GM10847 (cell line): ENCODE data around the gene LAMB1.

Experiments used
- POLR2A ChIP-seq: IDR thresholded peaks from 2 replicates; pipeline ENCODE4 v1.6.1; 2011; ENCODE audit not compliant: insufficient read length; ENCODE audit errors: extremely low read depth

LAMB1 gene

DNA sequence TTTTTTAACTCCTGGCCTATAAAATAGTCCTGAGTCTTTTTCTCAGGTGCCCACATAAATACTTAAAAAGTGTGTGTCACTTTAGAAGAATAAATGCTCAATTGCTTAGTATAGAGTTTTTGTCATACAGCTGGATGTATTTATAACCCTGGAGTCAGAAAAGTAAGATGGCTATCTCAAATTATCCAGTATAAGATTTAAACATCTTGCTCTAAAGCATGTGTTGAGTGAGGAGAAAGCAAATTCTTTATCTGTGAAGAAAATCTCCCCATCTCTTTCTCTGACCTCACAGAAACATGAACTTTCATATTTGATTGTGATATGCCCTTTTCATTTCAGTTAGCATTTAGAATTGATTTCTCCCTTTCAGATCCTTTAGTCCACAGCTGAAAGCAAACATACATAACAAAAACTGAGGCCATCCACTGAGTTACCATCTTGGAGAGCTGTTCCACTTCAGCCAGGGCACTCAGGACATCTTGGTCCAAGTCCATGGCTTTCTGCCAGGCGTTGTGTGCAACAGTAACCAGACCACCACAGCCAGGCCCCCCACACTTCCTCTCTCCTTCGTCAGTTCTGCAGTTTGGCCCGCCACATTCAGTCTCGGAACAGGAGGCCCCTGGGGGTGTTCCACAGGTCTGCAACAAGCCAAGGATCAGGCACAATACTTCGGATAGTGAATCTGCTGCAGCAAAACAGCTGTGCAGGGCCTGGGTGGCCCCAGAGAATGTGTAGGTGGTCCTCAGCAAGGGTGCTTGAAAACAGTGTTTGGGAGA is 71.0 kb downstream of the LAMB1 start:
- no peak for TF ChIP-seq POLR2A

DNA sequence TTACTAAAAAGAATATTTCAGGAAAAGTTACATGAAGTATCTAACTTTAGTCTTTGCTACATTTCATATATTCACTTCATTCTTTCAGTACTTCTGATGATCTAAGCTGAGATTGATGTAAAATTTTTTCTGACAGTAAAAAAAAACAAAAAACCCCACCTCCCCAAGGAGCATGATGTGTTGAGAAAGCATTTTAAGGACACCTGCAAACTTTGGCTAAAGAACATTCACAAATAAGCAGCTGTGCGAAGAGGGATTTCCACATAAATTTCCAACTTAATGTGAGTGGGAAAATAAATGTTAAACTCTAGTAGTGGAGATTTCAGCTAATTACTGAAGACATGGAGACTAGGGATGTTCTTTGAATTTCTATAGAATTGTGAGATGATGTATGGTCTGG is 76.5 kb downstream of the LAMB1 start:
- TF ChIP-seq POLR2A: no peak

DNA sequence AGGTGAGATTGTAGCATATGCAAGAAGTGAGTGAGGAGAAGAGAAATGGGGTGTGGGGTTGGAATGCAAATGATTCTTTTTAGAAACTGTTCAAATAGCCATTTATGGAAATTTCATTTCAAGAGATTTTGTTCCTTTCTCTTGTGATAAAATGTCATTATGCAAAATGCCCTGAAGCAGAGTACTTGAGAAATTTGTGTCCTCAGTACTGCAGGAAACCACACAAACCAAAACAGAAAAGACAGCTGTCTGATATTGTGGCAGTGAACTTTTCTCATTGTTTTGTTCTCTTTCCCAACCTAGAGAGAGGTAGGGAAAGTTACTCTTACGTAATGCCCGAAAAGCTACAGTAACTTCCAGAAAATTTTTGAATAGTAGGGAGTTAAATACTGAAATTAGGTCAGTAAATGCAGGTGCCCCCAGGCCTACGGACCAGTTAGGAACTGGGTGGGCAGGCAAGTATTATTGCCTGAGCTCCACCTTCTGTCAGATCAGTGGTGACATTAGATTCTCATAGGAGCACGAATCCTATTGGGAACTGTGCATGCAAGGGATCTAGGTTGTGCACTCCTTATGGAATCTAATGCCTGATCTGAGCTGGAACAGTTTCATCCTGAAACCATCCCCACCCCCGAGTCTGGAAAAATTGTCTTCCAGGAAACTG is 78.0 kb downstream of the LAMB1 start:
- no peak for TF ChIP-seq POLR2A

DNA sequence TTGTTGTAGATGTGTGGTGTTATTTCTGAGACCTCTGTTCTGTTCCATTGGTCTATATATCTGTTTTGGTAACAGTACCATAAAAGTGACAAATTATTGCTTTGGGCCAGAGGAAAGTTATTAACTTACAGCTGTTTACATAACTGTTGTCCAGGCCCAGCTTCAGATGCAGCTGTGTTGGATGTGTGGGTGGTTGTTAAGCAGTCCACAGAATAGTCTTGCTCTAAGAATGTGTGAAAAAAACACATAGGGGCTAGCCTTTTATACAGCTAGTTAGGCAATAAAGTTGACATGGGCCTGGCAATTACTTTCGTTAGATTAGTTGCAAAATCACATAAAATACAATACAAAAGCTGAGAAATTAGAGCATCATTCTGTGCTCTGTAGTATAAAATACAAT is 80.1 kb downstream of the LAMB1 start:
- TF ChIP-seq POLR2A: no peak

DNA sequence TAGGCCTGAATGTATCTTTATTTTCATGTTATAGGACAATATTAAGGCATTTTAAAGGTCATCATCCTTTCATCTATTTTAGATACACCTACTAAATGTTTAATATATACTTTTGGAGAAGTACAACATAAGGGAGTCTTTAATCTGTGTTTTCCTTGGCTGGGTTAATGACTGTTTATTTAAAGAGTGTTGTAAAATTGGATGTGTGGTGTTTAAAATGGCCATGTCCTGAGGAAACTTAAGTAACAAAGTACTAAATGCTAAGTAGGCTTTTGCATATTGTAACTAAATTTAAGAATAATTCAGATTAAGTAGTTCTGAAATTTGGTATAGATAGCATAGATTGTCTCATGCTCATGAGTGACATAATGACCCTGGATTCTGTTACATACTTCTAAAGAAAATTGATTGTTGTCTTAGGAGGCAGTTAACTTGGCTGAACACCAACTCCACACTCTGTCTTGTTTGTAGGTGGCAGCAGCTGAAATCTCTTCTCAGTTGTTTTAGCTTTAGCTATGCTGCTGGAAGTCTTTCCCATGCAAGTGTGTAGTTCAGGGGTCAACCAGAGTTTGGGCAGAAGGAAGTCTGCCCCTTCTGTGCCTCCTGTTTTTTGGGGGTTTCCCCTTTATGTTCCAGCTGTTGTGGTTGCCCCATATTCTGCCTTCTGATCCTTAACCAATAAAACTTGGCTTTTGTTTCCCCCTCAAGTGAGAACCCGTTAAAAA is 82.8 kb downstream of the LAMB1 start:
- TF ChIP-seq POLR2A: no peak

GRCh38 chr7:107918948-107919347 is 84.0 kb downstream of the LAMB1 start:
- no peak for TF ChIP-seq POLR2A

GRCh38 chr7:107917763-107918651 is 85.0 kb downstream of the LAMB1 start:
- TF ChIP-seq POLR2A: no peak

GRCh38 chr7:107915541-107915940 is 87.4 kb downstream of the LAMB1 start:
- TF ChIP-seq POLR2A: no peak

DNA sequence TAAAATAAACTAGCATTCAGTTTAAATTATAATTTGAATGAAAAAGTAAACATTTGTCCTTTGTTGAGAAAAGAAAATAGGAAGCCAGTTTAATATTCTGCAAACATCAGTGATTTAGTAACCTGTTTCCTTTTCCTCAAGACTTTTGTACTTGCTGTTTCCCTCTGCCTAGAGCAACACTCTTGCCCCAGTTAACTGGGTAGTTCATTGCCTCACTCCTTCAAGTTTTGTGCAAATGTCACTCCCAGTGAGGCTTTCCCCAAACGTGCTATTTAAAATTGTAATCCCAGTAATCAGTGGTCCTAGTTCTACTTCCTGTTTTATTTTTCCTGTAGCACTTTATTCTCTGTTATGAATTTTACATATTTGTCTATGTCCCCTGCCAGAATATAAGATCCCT is 88.1 kb downstream of the LAMB1 start:
- no peak for TF ChIP-seq POLR2A

- TF ChIP-seq POLR2A: no peak
Measured at GRCh38 chr7:107913851-107914250, 89.1 kb downstream of the LAMB1 start.

- no peak for TF ChIP-seq POLR2A
Measured at GRCh38 chr7:107911981-107912380, 91.0 kb downstream of the LAMB1 start.

GRCh38 chr7:107909445-107909844 is 93.5 kb downstream of the LAMB1 start:
- TF ChIP-seq POLR2A: no peak

DNA sequence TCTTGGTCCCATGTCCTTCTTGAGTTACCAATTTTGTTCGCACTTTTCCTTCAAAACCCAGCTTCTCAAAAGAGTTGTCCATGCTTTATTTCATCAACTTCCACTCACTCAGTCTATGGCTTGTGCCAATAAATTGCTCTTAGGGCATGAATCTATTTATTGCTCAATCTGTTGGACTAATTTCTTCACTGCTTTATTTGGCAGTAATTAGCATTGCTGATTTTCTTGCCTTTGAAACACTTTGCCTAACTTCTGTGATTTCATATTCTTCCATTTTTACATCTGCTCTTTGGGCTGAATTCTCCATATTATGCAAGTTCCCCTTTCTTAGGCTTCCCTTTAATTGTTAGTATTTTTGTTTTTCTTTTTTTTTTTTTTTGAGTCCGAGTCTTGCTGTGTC is 95.2 kb downstream of the LAMB1 start:
- TF ChIP-seq POLR2A: no peak

- no peak for TF ChIP-seq POLR2A
Measured at GRCh38 chr7:107902381-107902780, 100.6 kb downstream of the LAMB1 start.

- TF ChIP-seq POLR2A: no peak
Measured at GRCh38 chr7:107900496-107901015, 102.4 kb downstream of the LAMB1 start.
